HepG2 (cell line): ENCODE data around the gene ZDHHC14. TPM values are rescaled to one million over a fixed set of nuclear protein-coding genes. Genes with fewer than 3 reads are reported as not detected.

Experiments
- CBX2 ChIP-seq, 2 experiments: fragments of 200-600 bp in 1 of 2; sonication (generic); formaldehyde crosslinking in 1 of 2; IDR thresholded peaks; 2 replicates each; pipeline versions ENCODE4 v1.7.0 to v1.8.1; 2018 to 2022; ENCODE audit warnings: low read depth in 2 of 2, low read length in 1 of 2, mild to moderate bottlenecking in 1 of 2, missing genetic modification reagents in 1 of 2
- IKZF5 ChIP-seq: IDR thresholded peaks from 2 replicates; pipeline ENCODE4 v1.6.1; 2018; ENCODE audit warnings: missing genetic modification reagents, mild to moderate bottlenecking, missing compliant biosample characterization
- MTA1 ChIP-seq: sonication (generic); formaldehyde crosslinking; IDR thresholded peaks from 2 replicates; pipeline ENCODE4 v1.4.0; 2020; ENCODE audit warnings: missing genetic modification reagents, mild to moderate bottlenecking, borderline replicate concordance
- RFX3 ChIP-seq: IDR thresholded peaks from 2 replicates; pipeline ENCODE4 v1.6.1; 2016; ENCODE audit warnings: missing biosample characterization, missing genetic modification reagents
- SIX4 ChIP-seq: sonication (generic); formaldehyde crosslinking; IDR thresholded peaks from 2 replicates; pipeline ENCODE4 v1.4.0; 2020; ENCODE audit warnings: missing genetic modification reagents
- ZBTB26 ChIP-seq: IDR thresholded peaks from 2 replicates; pipeline ENCODE4 v1.6.1; 2016; ENCODE audit warnings: missing compliant biosample characterization, missing genetic modification reagents, borderline replicate concordance
- ZNF224 ChIP-seq: sonication (generic); formaldehyde crosslinking; IDR thresholded peaks from 2 replicates; pipeline ENCODE4 v1.5.0; 2020; ENCODE audit warnings: mild to moderate bottlenecking, missing genetic modification reagents
- ZNF34 ChIP-seq: sonication (generic); formaldehyde crosslinking; IDR thresholded peaks from 2 replicates; pipeline ENCODE4 v1.4.0; 2020; ENCODE audit warnings: mild to moderate bottlenecking, missing genetic modification reagents, borderline replicate concordance
- ZNF558 ChIP-seq: sonication (generic); formaldehyde crosslinking; IDR thresholded peaks from 2 replicates; pipeline ENCODE4 v1.9.0; 2022; ENCODE audit warnings: mild to moderate bottlenecking, missing genetic modification reagents, borderline replicate concordance
- ZNF761 ChIP-seq: sonication (generic); formaldehyde crosslinking; conservative IDR thresholded peaks from 2 replicates; pipeline ENCODE4 v1.4.0; 2020; ENCODE audit warnings: mild to moderate bottlenecking, missing genetic modification reagents
- ZNF782 ChIP-seq: sonication (generic); formaldehyde crosslinking; IDR thresholded peaks from 2 replicates; pipeline ENCODE4 v1.4.0; 2020; ENCODE audit warnings: missing genetic modification reagents, mild to moderate bottlenecking, borderline replicate concordance
- polyA plus RNA-seq, 8 experiments: library from polyadenylated mRNA; depleted of rRNA in 3 of 8; stranded (reverse) in 7 of 8; unstranded in 1 of 8; fragments of >200 nt; fragmentation: Illumina TruSeq in 4 of 8; extraction: Trizol in 4 of 8; gene quantifications; 2 replicates each; pipeline versions ENCODE4 v1.2.1 to v1.2.3, GENCODE V29; 2011 to 2016; ENCODE audit warnings: low read depth in 4 of 8, missing spikeins in 1 of 8, mixed read lengths in 1 of 8; ENCODE audit not compliant: insufficient read depth in 1 of 8
- total RNA-seq, 5 experiments: library from RNA; depleted of rRNA; stranded (reverse); fragments of >200 nt; fragmentation: Illumina TruSeq; extraction: Trizol; gene quantifications; 2 replicates each; pipeline ENCODE4 v1.2.3, GENCODE V29; 2016; ENCODE audit warnings: low read depth in 1 of 5

The ZDHHC14 gene
- total and polyA plus RNA-seq, 2 of the 13 experiments (the other 11 are each of a cell fraction or from before 2014, with no cell fraction given): 3.7 to 9.5 TPM

GRCh38 chr6:157535340-157536222 is 154.6 kb downstream of the ZDHHC14 start (continued):
- TF ChIP-seq ZNF782 (CRISPR knock-in tag): no peak
- 0 out of 2 replicates have a peak, but pooled peaks have one; percentile 8 for TF ChIP-seq ZNF34 (CRISPR knock-in tag)
- TF ChIP-seq MTA1 (CRISPR knock-in tag): no peak
- TF ChIP-seq ZNF224 (CRISPR knock-in tag): no peak
- no peak for TF ChIP-seq ZNF558 (CRISPR knock-in tag)
- no peak for TF ChIP-seq CBX2 (IDR thresholded peaks at IDR 0.05; ENCODE audit: low read depth, low read length)
- no peak for TF ChIP-seq CBX2 (CRISPR knock-in tag; IDR thresholded peaks at IDR 0.05; ENCODE audit: low read depth)
- no peak for TF ChIP-seq RFX3 (CRISPR knock-in tag)
- TF ChIP-seq ZBTB26: no peak
- TF ChIP-seq IKZF5 (CRISPR knock-in tag): peak; percentile 37; the same call in 1 of the 2 replicates
- TF ChIP-seq SIX4: no peak
- no peak for TF ChIP-seq ZNF761 (CRISPR knock-in tag)
